Adrenal gland (tissue), 5 donors: ENCODE measurements around the gene RGL3.

Experiments
- CTCF ChIP-seq, 6 experiments: fragments of 450-650 bp in 4 of 6; fragments of 200-600 bp in 2 of 6; sonication (generic) in 1 of 6; IDR thresholded peaks; 1 replicate in 5 of 6; 2 replicates in 1 of 6; pipeline versions ENCODE4 v1.5.1 to v1.8.0; 2016 to 2021; ENCODE audit warnings: antibody characterized with exemption in 6 of 6, mild to moderate bottlenecking in 2 of 6, moderate library complexity in 1 of 6
- POLR2A ChIP-seq, 2 donors: fragments of 450-650 bp; IDR thresholded peaks; one replicate each; pipeline ENCODE4 v1.6.1; 2017; ENCODE audit warnings: antibody characterized with exemption in 2 of 2, mild to moderate bottlenecking in 2 of 2, moderate library complexity in 1 of 2
- donor health status: DM: no; HTN: no; CAD: no.

- TF ChIP-seq CTCF (IDR thresholded peaks at IDR 0.05) (no peak), POLR2A (IDR thresholded peaks at IDR 0.05) (no peak)
Measured at GRCh38 chr19:11401808-11402543, 17.1 kb downstream of the RGL3 start.
